SK-MEL-5 (cell line): ENCODE data around the gene VDAC2. TPM values are rescaled to one million over a fixed set of nuclear protein-coding genes. Genes with fewer than 3 reads are reported as not detected.
"Not testable (repeated sequence)": the region's sequence is repeated elsewhere in the genome, so short reads cannot be mapped to it uniquely, and the experiment has no call there.

ENCODE experiments used
- DNase-seq: peaks from one replicate; pipeline ENCODE4 v3.0.0-alpha.2; 2016; ENCODE audit warnings: low read depth, low spot score
- in situ Hi-C: cut with HindIII; loops from 2 replicates; pipeline ENCODE4 v1.10.0; 2016; ENCODE audit warnings: low sequenced_read_pairs, high pct_unique_total_duplicates, low pct_unique_long_range_greater_than_20kb
- polyA plus RNA-seq, 2 experiments: library from polyadenylated mRNA; depleted of rRNA; stranded (reverse); fragments of >200 nt; gene quantifications; 2 replicates each; pipeline ENCODE4 v1.2.3, GENCODE V29; 2015
- total RNA-seq: library from RNA; depleted of rRNA; stranded (reverse); fragments of >200 nt; shearing (Covaris generic); gene quantifications from 2 replicates; pipeline ENCODE4 v1.2.3, GENCODE V29; 2014; rRNA removed

Gene VDAC2
- 134 TPM in 2 replicates for total RNA-seq
- 109 and 145 TPM in 2 replicates for polyA plus RNA-seq (2015; cell fraction: cytosol; rRNA removed)
- 101 and 103 TPM in 2 replicates for polyA plus RNA-seq (2015; cell fraction: nucleus; rRNA removed)

DNA sequence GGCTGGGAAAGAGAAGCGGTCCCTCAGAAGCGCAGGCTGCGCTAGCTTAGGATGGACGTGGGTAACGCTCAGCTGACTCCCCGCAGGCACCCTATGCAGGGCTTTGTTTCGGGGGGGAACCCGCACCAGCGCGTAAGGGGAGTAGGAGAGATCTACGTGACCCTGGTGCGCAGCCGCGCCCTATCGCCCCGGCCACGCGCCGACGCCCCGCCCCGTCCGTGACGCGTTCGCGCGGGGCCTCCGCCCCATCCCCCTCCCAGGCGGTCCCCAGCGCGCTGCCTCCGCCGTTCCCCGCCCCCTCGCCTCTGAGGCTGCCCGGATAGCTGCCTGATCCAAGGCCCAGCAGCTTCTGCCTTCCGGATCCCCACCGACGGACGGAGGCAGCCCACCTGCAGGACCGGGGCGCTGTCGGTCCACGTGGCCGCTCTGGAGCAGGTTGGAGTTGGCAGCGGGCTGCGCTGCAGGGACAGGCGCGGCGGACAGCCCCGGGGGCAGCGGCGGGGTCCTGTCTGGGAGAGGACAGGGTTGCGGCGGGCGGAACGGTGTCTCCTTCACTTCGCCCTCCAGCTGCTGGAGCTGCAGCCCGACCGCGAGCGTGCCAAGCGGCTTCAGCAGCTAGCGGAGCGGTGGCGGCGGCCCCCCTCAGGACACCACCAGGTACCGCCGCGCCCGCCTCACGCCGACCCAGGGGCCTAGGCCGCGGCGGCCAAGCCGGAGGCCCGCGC is at the start of gene VDAC2:
Gene VDAC2 (plus strand): TSS at position 515 of the 725 bp plus-strand sequence. CDS start 363 bp downstream, outside the sequence.
- DNase-seq, result peak; percentile 83
- in situ Hi-C loops, result no loop called here

- peak; percentile 14 for DNase-seq
- in situ Hi-C loops, result no loop called here
Observed at GRCh38 chr10:75165684-75166622, 44.6 kb upstream of the VDAC2 start.

DNA sequence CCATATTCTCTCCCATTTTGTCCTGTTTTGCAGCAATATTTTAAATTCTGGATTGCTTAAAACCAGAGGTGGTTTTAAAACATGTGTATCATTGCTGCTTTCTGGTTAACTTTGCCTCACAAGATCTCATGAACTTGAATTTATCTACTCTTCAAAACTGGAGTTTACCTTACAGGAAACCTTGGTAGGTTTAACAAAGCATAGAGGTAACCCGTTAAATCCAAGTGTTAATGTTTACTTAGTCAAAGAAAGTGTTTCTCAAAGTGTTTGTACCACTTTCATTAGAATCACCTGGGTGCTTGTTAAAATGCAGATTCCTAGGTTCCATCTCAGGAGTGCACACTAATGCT is 44.0 kb upstream of the VDAC2 start:
- DNase-seq, result no peak
- in situ Hi-C loops, result no loop called here

DNA sequence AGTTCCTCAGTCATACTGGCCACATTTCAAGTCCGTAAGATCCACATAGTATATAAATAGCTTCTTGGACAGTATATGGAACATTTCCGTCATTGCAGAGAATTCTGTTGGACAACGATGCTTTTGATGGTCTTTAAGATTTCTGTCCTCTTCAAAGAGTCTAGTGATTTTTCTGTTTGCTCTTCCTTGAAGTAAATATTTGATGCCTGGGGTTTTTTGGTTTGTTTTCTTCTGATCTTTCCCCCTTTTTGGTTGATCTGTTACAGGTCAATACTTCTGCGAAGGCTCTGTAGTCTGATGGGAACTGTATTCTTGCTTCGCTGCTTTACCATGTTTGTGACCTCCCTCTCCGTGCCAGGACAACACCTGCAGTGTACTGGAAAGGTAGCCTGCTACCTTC is 42.3 kb upstream of the VDAC2 start:
- in situ Hi-C loops, result no loop called here
- DNase-seq, result no peak

- DNase-seq, result no peak
- in situ Hi-C loops, result no loop called here
Observed at GRCh38 chr10:75170215-75170614, 40.4 kb upstream of the VDAC2 start.

GRCh38 chr10:75175046-75175445 is 35.5 kb upstream of the VDAC2 start:
- DNase-seq, result no peak
- in situ Hi-C loops, result no loop called here

DNA sequence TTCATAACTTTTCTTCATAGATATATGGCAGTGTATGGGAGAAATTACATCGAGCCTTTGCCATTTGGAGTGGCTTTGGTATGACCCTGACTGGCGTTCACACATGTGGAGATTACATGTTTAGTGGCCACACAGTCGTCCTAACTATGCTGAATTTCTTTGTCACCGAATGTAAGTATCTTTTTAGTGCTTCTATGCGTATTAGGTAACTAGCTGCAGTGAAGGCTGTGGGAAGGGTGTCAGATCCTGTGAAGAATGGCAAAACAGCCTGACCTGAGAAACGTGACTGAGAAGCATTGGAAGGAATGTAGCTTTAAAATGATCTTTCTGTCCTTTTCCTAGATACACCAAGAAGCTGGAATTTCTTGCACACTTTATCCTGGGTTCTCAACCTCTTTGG is 34.5 kb upstream of the VDAC2 start:
- DNase-seq, result no peak
- in situ Hi-C loops, result no loop called here

DNA sequence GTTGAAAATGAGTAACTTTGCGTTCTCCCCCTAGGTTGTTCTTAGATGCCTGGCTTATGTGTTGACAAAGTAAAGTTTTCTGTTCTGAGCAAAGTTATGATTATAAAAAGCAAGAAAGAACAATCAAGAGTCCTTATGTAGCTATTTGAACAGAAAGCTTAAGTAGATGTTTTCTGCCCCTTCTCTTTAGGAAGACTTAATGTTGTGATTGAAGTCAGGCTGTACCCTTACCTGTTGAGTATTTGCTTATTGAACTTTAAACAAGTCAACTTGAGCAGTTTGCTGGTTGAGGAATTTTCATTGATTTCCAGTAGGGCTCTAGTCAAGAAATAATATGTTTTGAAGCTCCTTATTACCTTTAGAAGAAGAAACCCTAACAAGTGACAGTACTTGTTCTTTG is 33.9 kb upstream of the VDAC2 start:
- in situ Hi-C loops, result no loop called here
- no peak for DNase-seq

DNA sequence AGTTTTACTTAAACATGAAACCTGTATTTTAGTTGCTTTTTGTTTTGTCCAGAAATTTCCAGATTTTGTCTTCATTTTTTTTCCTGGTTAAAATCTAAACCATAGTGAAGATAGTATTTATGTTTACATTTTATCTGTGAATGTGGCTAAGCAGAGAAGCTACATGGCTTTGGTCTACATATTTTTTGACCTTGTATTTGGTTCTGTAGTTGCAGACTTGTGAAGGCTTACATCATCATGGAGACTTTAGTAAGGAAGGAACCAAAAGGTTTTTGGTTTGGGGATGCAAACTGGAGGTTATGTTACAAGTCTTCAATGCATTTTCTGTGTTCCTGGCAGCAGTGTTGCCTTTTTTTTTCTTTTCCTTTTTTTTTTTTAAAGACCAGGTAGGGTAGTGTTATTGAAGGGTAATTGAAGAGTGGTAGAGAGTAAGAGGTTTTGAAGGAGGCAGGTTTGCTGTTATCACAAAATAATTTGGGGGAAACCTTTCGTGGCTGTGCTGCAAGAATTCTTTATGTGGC is 30.9 kb upstream of the VDAC2 start:
- in situ Hi-C loops, result no loop called here
- DNase-seq, result no peak

- in situ Hi-C loops, result no loop called here
- DNase-seq, result no peak
Observed at GRCh38 chr10:75180592-75180991, 30.0 kb upstream of the VDAC2 start.

GRCh38 chr10:75181073-75181472 is 29.5 kb upstream of the VDAC2 start:
- in situ Hi-C loops, result no loop called here

GRCh38 chr10:75186310-75186709 is 24.3 kb upstream of the VDAC2 start:
- in situ Hi-C loops, result no loop called here
- DNase-seq, result no peak

More at GRCh38 chr10:75181073-75181472, 29.5 kb upstream of the VDAC2 start:
- DNase-seq, result no peak

GRCh38 chr10:75187961-75188426 is 22.6 kb upstream of the VDAC2 start:
- peak; percentile 67 for DNase-seq
- in situ Hi-C loops, result no loop called here

GRCh38 chr10:75188522-75188921 is 22.1 kb upstream of the VDAC2 start:
- DNase-seq, in situ Hi-C loops: not testable (repeated sequence)

GRCh38 chr10:75189266-75190096 is 21.1 kb upstream of the VDAC2 start:
- DNase-seq, result no peak
- in situ Hi-C loops, result no loop called here

DNA sequence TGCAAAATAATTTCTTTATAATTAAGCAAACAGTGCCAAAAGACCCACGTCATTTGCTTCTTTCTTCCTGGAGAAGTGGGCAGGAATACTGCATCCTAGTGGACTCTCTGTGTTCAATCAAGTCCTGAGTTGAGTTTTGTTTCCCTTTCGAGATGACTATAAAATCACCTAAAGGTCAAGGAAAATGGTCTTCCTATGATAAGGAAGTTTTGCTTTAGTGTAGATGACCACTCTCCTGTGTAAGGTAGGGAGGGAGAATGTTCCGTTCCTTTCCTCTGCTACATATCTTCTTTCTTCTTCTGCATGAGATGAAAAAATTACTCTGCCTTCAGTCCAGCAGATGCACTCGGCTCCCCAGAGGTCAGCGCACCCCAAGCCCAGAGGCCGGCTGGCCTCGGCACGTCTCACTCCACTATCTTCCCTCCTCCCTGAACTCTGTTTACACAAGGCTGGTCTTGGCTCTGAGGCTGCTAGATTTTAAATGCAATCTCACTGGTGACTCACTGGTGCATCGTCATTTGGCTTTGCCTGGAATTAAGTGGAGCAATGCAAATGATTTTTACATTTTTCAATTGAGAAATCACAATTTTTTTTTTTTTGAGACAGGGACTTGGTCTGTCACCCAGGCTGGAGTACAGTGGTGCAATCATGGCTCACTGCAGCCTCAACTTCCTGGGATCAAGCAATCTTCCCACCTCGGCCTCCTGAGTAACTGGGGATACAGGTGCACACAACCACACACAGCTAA is 18.6 kb upstream of the VDAC2 start:
- DNase-seq, result no peak
- in situ Hi-C loops, result no loop called here

DNA sequence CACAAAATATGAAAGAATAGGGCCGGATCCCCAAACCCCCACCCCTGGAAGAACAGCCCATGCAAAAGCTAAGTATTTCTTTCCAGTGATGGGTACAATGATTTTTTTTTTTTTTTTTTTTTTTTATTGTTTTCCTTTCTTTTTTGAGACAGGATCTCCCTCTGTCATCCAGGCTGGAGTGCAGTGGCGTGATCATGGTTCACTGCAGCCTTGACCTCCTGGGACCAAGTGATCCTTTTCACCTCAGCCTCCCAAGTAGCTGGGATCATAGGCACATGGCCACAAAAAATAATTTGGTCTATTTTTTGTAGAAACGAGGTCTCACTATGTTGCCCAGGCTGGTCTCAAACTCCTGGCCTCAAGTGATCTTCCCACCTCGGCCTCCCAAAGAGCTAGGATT is 16.0 kb upstream of the VDAC2 start:
- in situ Hi-C loops, DNase-seq: not testable (repeated sequence)
